ENCODE data around the gene GPC6.

GPC6 gene

GRCh38 chr13:93689333-93689732 is 462.7 kb downstream of the GPC6 start:
- no peak for DNase-seq (ENCODE audit: low spot score)

DNA sequence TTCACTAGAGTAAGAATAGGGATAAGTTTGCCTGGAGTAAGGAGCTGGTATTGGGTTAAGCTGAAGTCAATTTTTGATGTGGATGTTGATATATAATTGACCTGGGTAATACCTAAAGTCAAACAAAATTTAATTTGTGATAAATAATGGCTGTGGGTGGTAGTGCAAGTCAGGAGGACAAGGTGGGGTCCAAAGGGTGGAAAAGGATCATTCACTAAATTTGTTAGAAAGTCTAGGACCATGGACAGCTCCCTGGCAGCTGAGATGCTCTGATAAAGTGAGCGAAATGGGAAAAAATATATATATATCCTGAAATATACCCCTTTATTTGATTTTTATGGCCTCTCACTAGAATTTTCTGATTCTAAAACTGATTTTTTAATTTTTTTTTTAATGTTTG is 463.5 kb downstream of the GPC6 start:
- DNase-seq (ENCODE audit: low spot score), result no peak

GRCh38 chr13:93698016-93698613 is 471.5 kb downstream of the GPC6 start:
- no peak for DNase-seq (ENCODE audit: low spot score)

DNA sequence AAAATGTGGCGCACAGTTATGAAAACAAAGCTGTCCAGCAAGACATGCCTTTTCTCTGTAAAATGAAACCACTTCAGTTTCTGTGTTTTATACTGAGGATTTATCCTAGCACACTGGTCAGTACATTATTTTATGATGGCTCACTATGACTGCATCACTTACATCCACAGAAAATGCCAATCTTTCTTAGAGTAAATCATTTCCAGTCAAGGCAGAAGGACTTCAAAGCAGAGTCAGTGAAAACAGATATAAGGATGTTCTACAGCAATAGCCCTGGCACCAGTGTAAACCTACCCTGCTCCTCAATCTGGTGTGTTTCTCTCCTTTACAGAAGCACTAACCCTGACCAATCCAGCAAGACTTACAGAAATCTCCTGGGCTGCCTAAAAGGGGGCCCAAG is 473.5 kb downstream of the GPC6 start:
- no peak for DNase-seq (ENCODE audit: low spot score)

DNA sequence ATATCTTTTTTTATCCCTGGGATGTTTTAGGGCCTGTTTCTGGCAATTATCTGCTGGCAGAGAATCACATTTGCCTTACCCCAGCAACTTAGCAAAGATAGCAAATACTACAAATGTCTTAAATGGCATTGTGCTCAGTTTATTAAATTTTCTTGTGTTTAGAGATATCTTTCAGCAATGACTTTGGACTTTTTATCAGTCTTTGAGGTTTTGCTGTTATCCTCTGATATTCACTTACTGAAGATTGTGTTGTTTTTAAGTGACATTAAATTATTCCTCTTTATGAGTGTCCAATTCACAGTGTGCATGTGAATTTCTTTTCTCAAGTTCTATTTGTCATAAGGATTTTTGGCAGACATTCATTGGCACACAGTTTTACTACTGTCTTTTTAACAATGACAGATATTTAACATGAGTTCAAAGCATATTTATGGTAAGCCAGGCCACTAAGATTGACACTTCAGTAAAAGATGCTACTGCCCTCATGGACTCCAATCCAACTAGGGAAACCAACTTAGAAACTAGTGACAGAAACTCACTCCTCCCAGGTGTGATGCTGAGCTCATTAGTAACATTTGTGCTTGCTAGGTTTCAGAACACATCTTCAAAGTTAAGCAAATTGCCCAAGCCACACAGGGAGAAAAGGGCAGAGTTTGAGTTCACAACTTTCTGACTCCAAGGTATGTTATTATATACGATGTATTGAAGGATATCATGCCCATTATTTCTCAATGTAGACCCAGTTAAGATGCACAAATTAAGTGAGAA is 481.9 kb downstream of the GPC6 start:
- no peak for DNase-seq (ENCODE audit: low spot score)

DNA sequence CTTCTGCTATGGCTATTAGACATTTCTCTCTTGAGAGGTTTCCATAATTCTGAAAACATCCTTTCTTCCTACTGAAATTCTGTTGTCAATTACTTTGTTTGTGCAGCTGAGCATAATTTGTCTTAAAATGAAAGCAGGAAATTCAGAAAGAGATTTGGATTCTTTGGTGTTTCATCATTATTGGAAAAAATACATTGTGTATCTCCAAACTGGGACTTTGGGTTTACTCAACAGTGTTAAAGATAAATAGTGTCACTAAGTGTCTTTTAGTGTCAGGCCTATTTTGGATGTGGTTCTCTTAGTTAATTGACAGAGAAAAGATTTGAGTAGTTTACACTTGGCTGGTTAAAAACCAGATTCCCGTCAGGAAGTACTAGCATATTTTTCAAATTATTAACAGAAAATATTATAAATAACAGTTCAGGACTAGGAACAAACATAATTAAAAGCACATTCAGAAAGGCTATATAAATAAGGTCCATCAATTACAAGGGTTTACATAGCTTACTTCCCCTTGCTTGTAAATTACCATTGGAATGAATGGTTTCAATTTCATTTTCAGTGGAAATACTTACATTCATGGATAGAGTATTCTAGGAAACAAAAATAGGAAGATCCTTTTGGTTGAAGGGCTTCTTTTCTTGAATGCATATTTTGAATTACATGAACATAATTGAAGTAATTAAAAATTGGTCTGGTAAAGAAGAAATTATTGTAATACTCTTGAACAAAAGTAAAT is 483.1 kb downstream of the GPC6 start:
- no peak for DNase-seq (ENCODE audit: low spot score)

DNA sequence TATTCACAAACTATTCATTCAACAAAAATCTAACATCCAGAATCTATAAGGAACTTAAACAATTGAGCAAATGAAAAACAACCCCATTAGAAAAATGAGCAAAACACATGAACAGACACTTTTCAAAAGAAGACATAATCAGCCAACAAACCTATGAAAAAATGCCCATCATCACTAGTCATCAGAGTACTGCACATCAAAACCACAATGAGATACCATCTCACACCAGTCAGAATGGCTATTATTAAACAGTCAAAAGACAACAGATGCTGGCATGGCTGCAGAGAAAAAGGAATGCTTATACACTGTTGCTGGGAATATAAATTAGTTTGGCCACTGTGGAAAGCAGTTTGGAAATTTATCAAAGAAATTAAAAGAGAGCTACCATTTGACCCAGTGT is 487.6 kb downstream of the GPC6 start:
- DNase-seq (ENCODE audit: low spot score), result no peak

DNA sequence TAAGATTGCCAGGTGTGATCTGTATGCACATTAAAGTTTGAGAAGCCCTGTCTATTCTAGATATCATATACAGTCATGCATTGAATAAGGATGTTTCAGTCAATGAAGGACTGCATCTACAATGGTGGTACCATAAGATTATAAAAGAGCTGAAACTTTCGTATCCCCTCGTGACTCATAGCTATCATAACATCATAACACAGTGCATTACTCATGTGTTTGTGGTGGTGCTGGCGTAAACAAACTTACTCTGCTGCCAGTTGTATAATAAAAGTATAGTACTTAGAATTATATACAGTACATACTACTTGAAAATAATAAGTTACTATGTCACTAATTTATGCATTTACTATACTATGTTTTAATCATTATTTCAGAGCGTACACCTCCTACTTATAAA is 489.3 kb downstream of the GPC6 start:
- DNase-seq (ENCODE audit: low spot score), result no peak

- no peak for DNase-seq (ENCODE audit: low spot score)
These were observed 490.0 kb downstream of the GPC6 start for GRCh38 chr13:93716623-93717022.

DNA sequence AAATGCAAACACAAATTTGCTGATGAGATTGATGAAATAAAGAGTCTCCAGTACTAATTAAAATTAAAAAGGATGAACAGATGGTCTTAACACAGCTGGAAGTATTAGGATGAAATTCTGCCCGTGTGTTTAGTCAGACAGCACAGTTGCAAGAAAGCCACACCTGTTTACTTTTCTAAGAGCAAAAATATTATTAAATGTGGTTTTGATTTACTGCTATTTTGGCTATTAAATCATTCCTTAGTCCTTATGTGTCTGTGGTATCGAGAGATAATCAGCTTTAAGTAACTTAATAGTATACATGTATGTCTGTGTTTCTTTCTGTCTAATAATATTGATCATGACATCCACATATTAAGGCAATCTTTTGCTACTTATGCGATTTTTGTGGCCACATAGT is 494.9 kb downstream of the GPC6 start:
- no peak for DNase-seq (ENCODE audit: low spot score)

DNA sequence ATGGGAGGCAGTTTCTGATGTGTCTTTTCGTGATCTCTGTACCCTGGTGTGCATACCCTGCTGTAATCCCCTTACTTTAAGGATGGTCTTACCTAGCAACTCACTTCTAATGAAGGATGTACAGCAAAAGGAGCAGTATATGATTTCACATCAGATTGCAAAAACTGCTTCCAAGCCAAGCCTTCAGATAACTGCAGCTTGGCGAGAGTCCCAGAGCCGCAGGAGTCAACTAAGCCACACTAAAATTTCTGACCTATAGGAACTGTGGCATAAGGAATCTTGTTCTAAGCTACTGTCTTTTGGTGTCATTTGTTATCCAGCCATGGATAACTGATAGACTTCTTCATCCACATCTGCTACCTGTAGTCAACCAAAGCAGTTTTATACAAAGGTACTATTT is 496.7 kb downstream of the GPC6 start:
- no peak for DNase-seq (ENCODE audit: low spot score)

DNA sequence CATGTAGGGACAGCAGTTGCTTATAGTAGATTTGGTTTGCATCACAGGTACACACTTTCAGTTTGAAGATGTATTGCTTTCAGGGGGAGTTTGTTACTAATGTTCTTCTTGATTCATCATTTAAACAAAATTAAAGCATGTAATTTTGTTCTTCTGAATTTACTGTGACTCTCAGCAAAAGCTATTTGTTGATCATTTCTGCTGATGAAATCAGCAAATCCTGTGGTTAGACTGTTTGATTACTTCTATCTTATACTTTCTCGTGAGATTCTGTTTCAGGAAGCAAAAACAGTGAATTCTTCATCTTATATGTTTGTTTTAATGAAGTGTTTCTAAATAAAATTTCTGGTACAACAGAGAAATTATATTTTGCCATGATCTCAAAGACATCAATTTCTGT is 497.6 kb downstream of the GPC6 start:
- DNase-seq (ENCODE audit: low spot score), result no peak

GRCh38 chr13:93726173-93726957 is 499.8 kb downstream of the GPC6 start:
- DNase-seq (ENCODE audit: low spot score), result no peak

DNA sequence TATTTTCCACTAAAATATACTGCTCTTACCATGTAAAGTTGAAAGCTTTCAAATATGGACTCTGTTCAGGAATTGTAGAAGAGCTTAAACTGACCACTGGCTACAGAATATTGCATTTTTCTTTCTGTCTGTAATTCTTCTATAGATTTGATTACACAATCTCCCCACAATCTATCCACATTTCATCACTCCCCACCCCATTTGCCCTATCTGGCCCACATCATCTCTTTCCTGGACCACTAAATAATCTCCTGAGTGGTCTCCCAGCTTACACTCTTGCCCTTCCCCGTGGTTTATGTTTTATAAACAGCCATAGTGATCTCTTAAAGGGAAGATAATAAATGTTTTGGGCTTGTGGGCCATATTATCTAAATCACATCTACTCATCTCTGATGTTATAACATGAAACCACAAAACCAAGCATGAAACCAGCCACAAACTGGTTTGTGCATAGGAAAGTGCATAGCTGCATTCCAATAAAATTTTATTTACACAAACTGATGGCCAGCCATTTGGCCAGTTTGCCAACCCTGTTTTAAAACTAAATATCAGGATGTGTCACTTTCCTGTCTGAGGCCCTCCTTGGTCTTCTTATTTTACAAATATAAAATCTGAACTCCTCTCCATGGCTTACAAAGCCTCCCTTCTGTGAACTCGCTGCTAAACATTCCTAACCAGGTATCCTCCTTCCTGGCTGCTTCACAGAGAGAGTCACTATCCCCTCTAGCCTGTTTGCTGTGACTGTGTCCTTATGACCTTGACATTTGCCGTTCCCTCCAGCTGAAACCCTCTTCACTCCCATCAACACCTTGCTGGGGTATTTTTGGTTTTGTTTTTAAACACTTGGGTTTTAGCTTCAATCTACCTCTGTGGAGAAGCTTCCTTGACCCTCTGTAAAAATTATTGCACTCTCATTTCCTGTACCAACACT is 500.9 kb downstream of the GPC6 start:
- no peak for DNase-seq (ENCODE audit: low spot score)

GRCh38 chr13:93729383-93729782 is 502.8 kb downstream of the GPC6 start:
- DNase-seq (ENCODE audit: low spot score), result no peak

DNA sequence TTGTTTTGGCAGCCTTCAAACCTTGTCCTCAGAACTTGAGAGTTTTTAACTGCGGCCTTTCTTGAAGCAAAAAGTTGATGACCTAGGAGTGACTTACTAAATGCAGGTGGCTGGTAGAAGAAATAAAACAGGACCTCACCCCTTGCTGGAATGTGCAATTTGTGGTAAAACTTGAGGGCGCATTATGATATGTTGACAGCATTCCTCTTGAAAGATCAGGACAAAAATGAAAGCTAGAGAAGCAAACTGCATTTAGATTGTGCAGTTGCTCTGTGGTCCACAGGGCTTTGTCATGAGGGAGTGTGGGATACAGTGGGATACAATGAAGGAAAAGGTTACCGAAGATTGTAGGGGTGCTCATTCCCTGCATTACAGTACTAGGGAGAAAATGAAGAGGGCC is 504.2 kb downstream of the GPC6 start:
- no peak for DNase-seq (ENCODE audit: low spot score)

- DNase-seq (ENCODE audit: low spot score), result no peak
These were observed 505.6 kb downstream of the GPC6 start for GRCh38 chr13:93732186-93732585.

GRCh38 chr13:93736081-93736480 is 509.5 kb downstream of the GPC6 start:
- no peak for DNase-seq (ENCODE audit: low spot score)

GRCh38 chr13:93736909-93737308 is 510.3 kb downstream of the GPC6 start:
- no peak for DNase-seq (ENCODE audit: low spot score)

GRCh38 chr13:93740334-93740733 is 513.7 kb downstream of the GPC6 start:
- DNase-seq (ENCODE audit: low spot score), result no peak

DNA sequence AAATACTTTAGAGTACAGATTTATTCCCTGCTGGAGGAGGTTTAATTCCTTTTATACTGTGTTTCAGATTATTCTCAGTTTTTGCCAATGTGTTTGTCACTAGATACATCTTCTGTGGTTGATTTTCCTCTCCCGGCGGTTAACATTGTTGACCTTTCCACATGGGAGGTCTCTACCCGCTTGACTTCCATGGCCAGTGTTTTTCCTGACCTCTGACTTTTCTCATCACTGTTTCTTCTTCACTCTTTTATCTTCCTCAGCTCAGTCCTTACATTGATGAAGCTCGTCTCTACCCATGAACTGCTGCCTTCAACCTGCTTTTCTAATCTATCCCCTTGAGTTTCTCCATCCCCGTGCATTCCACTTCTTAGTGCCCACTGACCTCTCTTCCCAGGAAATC is 517.4 kb downstream of the GPC6 start:
- DNase-seq (ENCODE audit: low spot score), result no peak
